RWPE1 (cell line): Measurements from ENCODE around the gene DPM1.

Experiments
- CTCF ChIA-PET: fragments of 350-600 bp; sonication (Branson Sonifier 250); formaldehyde crosslinking; extraction: SDS; loops from one replicate; lab custom pipeline; 2021; lab: Yijun Ruan, JAX
- POLR2A ChIA-PET: fragments of 400-600 bp; formaldehyde crosslinking; extraction: SDS; loops from one replicate; lab custom pipeline; 2020; ENCODE audit warnings: antibody characterized with exemption; ENCODE audit not compliant: low non-redundant PET; lab: Yijun Ruan, JAX
- DNase-seq: peaks from one replicate; pipeline ENCODE4 v3.0.0; 2012; ENCODE audit warnings: low spot score
- H3K27ac ChIP-seq: fragments of 450-650 bp; 2 replicates; pipeline ENCODE4 v1.5.1; 2017
- CTCF ChIP-seq: fragments of 450-650 bp; conservative IDR thresholded peaks from 2 replicates; pipeline ENCODE4 v1.5.1; 2017; ENCODE audit warnings: low read depth, mild to moderate bottlenecking

Gene DPM1

DNA sequence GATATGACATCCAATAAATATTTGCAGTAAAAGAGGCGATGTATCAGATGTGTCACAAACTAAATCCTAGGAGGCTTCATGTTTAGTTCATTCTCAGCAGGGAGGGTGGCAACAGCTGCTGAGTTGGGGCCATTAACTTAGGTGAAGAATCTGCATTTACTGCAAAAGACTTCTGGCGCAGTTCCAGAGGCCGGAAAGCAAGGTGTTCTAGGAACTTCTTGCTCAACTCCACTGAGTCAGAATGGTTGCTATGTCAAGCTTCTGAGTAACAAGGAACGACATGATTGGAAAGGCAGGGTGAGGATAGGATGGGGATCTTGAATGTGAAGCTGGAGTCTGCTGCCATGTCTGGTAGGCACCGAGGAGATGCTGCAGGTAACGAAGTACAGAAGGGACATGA is 38.8 kb downstream of the DPM1 start:
- CTCF ChIA-PET, result interaction anchor here (0.6 to 2.9 kb wide), 4 partner anchors 10 to 1028 kb away, joined by 3 to 16 read pairs (median 8); partner anchors contain the start of genes ADNP and BCAS4
- POLR2A ChIA-PET, result interaction anchor here (1.1 kb wide), 1 partner anchor 11 kb away, joined by 4 read pairs; no protein-coding TSS in a partner anchor
- H3K27ac ChIP-seq, result peak overlapping the region; percentile 74
- no peak for TF ChIP-seq CTCF
- DNase-seq, result peak; percentile 98

- CTCF ChIA-PET, result interaction anchor here (0.5 to 2.8 kb wide), 3 partner anchors 8 to 1593 kb away, joined by 3 to 13 read pairs (median 5); partner anchors contain the start of gene BCAS4
- no peak for TF ChIP-seq CTCF
- POLR2A ChIA-PET, result no interaction called here
- H3K27ac ChIP-seq, result no peak overlapping the region
- no peak for DNase-seq
These were observed 39.9 kb downstream of the DPM1 start for GRCh38 chr20:50918403-50918802.

DNA sequence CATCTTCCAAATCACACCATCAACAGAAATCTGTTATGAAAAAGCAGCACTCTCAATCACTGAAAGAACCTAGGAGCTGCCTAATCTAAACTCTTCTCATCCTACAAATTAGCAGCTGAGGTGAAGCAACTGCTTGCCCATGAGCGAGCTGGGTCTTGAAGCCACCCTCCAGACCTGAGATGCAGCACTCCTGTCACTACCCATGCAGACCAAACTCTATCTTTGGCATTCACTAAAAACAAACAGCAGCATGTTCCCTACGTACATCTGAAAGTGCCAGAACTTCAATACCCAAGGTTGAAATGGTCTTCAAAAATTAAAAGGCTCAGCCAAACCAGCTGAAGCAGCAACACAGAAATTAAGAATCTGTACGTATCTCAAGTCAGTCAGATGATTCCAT is 41.4 kb downstream of the DPM1 start:
- TF ChIP-seq CTCF, result no peak
- ChIA-PET CTCF (interaction anchor here (0.5 to 1.5 kb wide), 5 partner anchors 12 to 122 kb away, joined by 3 to 8 read pairs (median 4); partner anchors contain the start of gene BCAS4), POLR2A (no interaction called here)
- no peak for DNase-seq
- peak overlapping the region; percentile 37; the same call in 1 of the 2 replicates for H3K27ac ChIP-seq

GRCh38 chr20:50916257-50916656 is 42.1 kb downstream of the DPM1 start:
- CTCF ChIA-PET, result interaction anchor here (0.7 to 1.5 kb wide), 3 partner anchors 21 to 122 kb away, joined by 4 to 8 read pairs (median 6); partner anchors contain the start of gene BCAS4
- no peak for TF ChIP-seq CTCF
- no peak overlapping the region for H3K27ac ChIP-seq
- POLR2A ChIA-PET, result no interaction called here
- DNase-seq, result peak; percentile 90

DNA sequence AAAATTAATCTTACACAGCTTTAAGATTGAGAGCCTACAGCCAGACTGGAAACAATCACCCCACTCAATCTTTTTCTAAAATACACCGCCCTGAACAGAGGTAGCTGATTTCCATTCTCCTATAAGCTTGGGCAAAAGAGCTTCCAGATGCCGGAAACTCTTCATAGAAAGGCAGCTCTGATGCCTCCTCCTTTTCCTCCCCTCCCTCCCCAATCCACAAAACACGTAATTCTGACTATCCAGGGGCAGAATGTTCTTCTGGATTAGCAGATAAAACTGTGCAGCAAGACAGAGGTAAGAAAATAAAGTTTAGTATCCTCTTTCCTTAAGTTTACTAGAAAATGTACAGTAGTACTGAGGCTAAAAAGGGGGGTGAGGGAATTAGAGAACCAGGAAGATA is 42.9 kb downstream of the DPM1 start:
- CTCF ChIA-PET, result no interaction called here
- POLR2A ChIA-PET, result no interaction called here
- no peak overlapping the region for H3K27ac ChIP-seq
- no peak for DNase-seq
- TF ChIP-seq CTCF, result no peak

DNA sequence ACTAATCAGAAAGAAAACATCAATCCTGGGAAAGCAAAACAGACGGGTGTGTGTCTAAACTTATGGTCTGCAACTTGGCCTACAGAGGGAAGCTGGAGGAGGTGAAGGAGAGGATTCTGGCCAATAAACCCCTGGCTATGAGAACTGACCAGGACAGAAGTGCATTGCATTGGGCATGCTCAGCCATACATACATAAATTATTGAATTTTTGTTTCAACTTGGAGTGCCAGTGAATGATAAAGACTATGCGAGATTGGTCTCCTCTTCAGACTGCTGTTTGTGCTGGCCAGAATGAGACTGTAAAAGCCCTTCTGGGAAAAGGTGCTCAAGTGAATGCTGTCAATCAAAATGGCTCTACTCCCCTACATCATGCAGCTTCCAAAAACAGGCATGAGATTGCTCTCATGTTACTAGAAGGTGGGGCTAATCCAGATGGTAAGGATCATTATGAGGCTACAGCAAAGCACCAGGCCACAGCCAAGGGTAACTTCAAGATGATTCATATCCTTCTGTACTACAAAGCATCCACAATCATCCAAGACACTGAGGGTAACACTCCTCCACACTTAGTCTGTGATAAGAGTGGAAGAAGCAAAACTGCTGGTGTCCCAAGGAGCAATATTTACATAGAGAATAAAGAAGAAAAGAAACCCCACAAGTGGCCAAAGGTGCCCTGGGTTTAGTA is 44.5 kb downstream of the DPM1 start:
- DNase-seq, result peak; percentile 66
- ChIA-PET POLR2A (no interaction called here), CTCF (interaction anchor here (0.6 to 1.1 kb wide), 3 partner anchors 16 to 245 kb away, joined by 3 to 4 read pairs (median 3); partner anchors contain the start of gene ADNP)
- TF ChIP-seq CTCF, result no peak
- H3K27ac ChIP-seq, result no peak overlapping the region
